Measurements from ENCODE around the gene PAK5. TPM values are rescaled to one million over a fixed set of nuclear protein-coding genes. Genes with fewer than 3 reads are reported as not detected.

PAK5 gene
- polyA plus RNA-seq, 2 of the 4 experiments (the other 2 are of a cell fraction): 0.01 TPM; not detected in 1

Other genes with a start within 250 kb of the PAK5 start
- gene ANKEF1, start 195.9 kb upstream of the PAK5 start, polyA plus RNA-seq (2011; rRNA removed): 19.7 and 21.2 TPM in 2 replicates
- gene ANKEF1, start 195.9 kb upstream of the PAK5 start, polyA plus RNA-seq (2017; fragmentation: RNase III; extraction: RNeasy Plus Mini Kit Qiagen cat#74134 plus additional on column Dnase treatment): 11.5 to 11.8 TPM (median 11.7 TPM) in 3 replicates